HG03571 (cell line): Measurements from ENCODE around the gene PRKAR2A.
"Not testable (repeated sequence)": the region's sequence is repeated elsewhere in the genome, so short reads cannot be mapped to it uniquely, and the experiment has no call there.

Source experiments
- ATAC-seq: cut with Tn5 transposase; IDR thresholded peaks from one replicate; pipeline ENCODE4 v1.9.1; 2021; ENCODE audit not compliant: unreplicated experiment

PRKAR2A gene

GRCh38 chr3:48837163-48837562 lies 10.5 kb downstream of the PRKAR2A start:
- no peak for ATAC-seq

GRCh38 chr3:48835650-48836366 lies 11.9 kb downstream of the PRKAR2A start:
- no peak for ATAC-seq

GRCh38 chr3:48832684-48833083 lies 15.0 kb downstream of the PRKAR2A start:
- ATAC-seq: no peak

- ATAC-seq: no peak
Observed at GRCh38 chr3:48830715-48831114, 17.0 kb downstream of the PRKAR2A start.

GRCh38 chr3:48829525-48829924 lies 18.1 kb downstream of the PRKAR2A start:
- not testable (repeated sequence) for ATAC-seq

- not testable (repeated sequence) for ATAC-seq
Observed at GRCh38 chr3:48827874-48828273, 19.8 kb downstream of the PRKAR2A start.

- no peak for ATAC-seq
Observed at GRCh38 chr3:48826451-48826850, 21.2 kb downstream of the PRKAR2A start.

- no peak for ATAC-seq
Observed at GRCh38 chr3:48820612-48821324, 26.9 kb downstream of the PRKAR2A start.

- no peak for ATAC-seq
Observed at GRCh38 chr3:48819234-48820221, 28.1 kb downstream of the PRKAR2A start.

- no peak for ATAC-seq
Observed at GRCh38 chr3:48811524-48811923, 36.1 kb downstream of the PRKAR2A start.

- no peak for ATAC-seq
Observed at GRCh38 chr3:48804930-48805329, 42.7 kb downstream of the PRKAR2A start.

GRCh38 chr3:48800831-48801230 lies 46.8 kb downstream of the PRKAR2A start:
- ATAC-seq: not testable (repeated sequence)

GRCh38 chr3:48798998-48799397 lies 48.7 kb downstream of the PRKAR2A start:
- ATAC-seq: no peak

GRCh38 chr3:48797626-48798025 lies 50.0 kb downstream of the PRKAR2A start:
- no peak for ATAC-seq

GRCh38 chr3:48795997-48796732 lies 51.5 kb downstream of the PRKAR2A start:
- no peak for ATAC-seq

- ATAC-seq: not testable (repeated sequence)
Observed at GRCh38 chr3:48793484-48793883, 54.2 kb downstream of the PRKAR2A start.

- no peak for ATAC-seq
Observed at GRCh38 chr3:48789665-48790064, 58.0 kb downstream of the PRKAR2A start.

GRCh38 chr3:48788544-48789162 lies 59.0 kb downstream of the PRKAR2A start:
- ATAC-seq: no peak

- ATAC-seq: no peak
Observed at GRCh38 chr3:48784426-48785120, 63.1 kb downstream of the PRKAR2A start.

- no peak for ATAC-seq
Observed at GRCh38 chr3:48783304-48783703, 64.4 kb downstream of the PRKAR2A start.
